IMR-90 (cell line): Measurements from ENCODE around the gene GAL3ST2. TPM values are rescaled to one million over a fixed set of nuclear protein-coding genes. Genes with fewer than 3 reads are reported as not detected.
"Not testable (repeated sequence)": the region's sequence is repeated elsewhere in the genome, so short reads cannot be mapped to it uniquely, and the experiment has no call there.

Experiments used
- ATAC-seq: fragments of 200-7000 bp; cut with Tn5 transposase; 2 replicates; pipeline ENCODE4 v1.9.1; 2020; ENCODE audit warnings: low read depth, mild to moderate bottlenecking, moderate library complexity
- BruUV-seq: library from RNA; stranded (reverse); fragments of 400-500 nt; replicated peaks from 2 replicates; lab custom pipeline; 2021; lab: Mats Ljungman, UMichigan
- CTCF ChIA-PET: fragments of 300-600 bp; formaldehyde crosslinking; extraction: SDS; loops from one replicate; lab custom pipeline; 2021; ENCODE audit warnings: antibody characterized with exemption; lab: Yijun Ruan, JAX
- POLR2A ChIA-PET: fragments of 300-600 bp; sonication (Branson Sonifier 250); formaldehyde crosslinking; loops from one replicate; lab custom pipeline; 2022; ENCODE audit warnings: antibody characterized with exemption; ENCODE audit not compliant: unreplicated experiment; lab: Charles Lee
- DNase-seq: peaks from one replicate; pipeline ENCODE4 v3.0.0; 2013
- H2AFZ ChIP-seq: replicated peaks from 2 replicates; pipeline ENCODE3; 2013; ENCODE audit warnings: low read length, mild to moderate bottlenecking; ENCODE audit not compliant: poor library complexity
- H2AK5ac ChIP-seq: 2 replicates; pipeline ENCODE4 v1.6.1; 2013; ENCODE audit warnings: low read depth, low read length, inconsistent platforms
- H2AK9ac ChIP-seq: replicated peaks from 2 replicates; pipeline ENCODE3; 2013; ENCODE audit warnings: mild to moderate bottlenecking, low read depth, low read length, moderate library complexity; ENCODE audit not compliant: poor library complexity
- H2BK120ac ChIP-seq: 2 replicates; pipeline ENCODE4 v1.6.1; 2013; ENCODE audit warnings: low read depth, low read length, inconsistent platforms
- H2BK15ac ChIP-seq: 3 replicates; pipeline ENCODE4 v1.6.1; 2013; ENCODE audit warnings: low read depth, low read length, inconsistent platforms
- H2BK20ac ChIP-seq: 2 replicates; pipeline ENCODE4 v1.6.1; 2013; ENCODE audit warnings: low read depth, mild to moderate bottlenecking, inconsistent platforms, low read length, moderate library complexity
- H2BK5ac ChIP-seq: 2 replicates; pipeline ENCODE4 v1.6.1; 2013; ENCODE audit warnings: mild to moderate bottlenecking, low read depth, low read length, inconsistent platforms; ENCODE audit not compliant: poor library complexity, severe bottlenecking
- H3K14ac ChIP-seq: replicated peaks from 2 replicates; pipeline ENCODE4 v1.6.1; 2013; ENCODE audit warnings: low read depth, low read length, inconsistent platforms
- H3K18ac ChIP-seq: 2 replicates; pipeline ENCODE4 v1.6.1; 2013; ENCODE audit warnings: low read depth, low read length, control low read depth
- H3K23ac ChIP-seq: 2 replicates; pipeline ENCODE4 v1.6.1; 2013; ENCODE audit warnings: low read depth, low read length, inconsistent platforms
- H3K27ac ChIP-seq: 2 replicates; pipeline ENCODE4 v1.5.1; 2013; ENCODE audit warnings: mild to moderate bottlenecking, control low read depth, low read length; ENCODE audit not compliant: insufficient read depth
- H3K27me3 ChIP-seq: 2 replicates; pipeline ENCODE4 v1.6.1; 2013; ENCODE audit warnings: low read length; ENCODE audit not compliant: control insufficient read depth, insufficient read depth
- H3K36me3 ChIP-seq: 2 replicates; pipeline ENCODE4 v1.6.1; 2013; ENCODE audit warnings: low read length, mixed read lengths; ENCODE audit not compliant: control insufficient read depth, insufficient read depth
- H3K4ac ChIP-seq: 2 replicates; pipeline ENCODE4 v1.6.1; 2013; ENCODE audit warnings: low read depth, low read length, inconsistent platforms
- H3K4me1 ChIP-seq: 2 replicates; pipeline ENCODE4 v1.6.1; 2013; ENCODE audit warnings: low read length, mixed read lengths; ENCODE audit not compliant: control insufficient read depth, insufficient read depth
- H3K4me2 ChIP-seq: 2 replicates; pipeline ENCODE4 v1.6.1; 2013; ENCODE audit warnings: low read depth, mild to moderate bottlenecking, control low read depth, low read length, moderate library complexity
- H3K4me3 ChIP-seq: 2 replicates; pipeline ENCODE4 v1.5.1; 2013; ENCODE audit warnings: low read depth, mild to moderate bottlenecking, control low read depth, low read length, moderate library complexity; ENCODE audit not compliant: insufficient read depth
- H3K56ac ChIP-seq: 2 replicates; pipeline ENCODE4 v1.6.1; 2013; ENCODE audit warnings: low read length, inconsistent platforms; ENCODE audit not compliant: insufficient read depth; ENCODE audit errors: extremely low read depth
- H3K79me1 ChIP-seq, 2 experiments: 2 replicates each; pipeline ENCODE4 v1.6.1; 2013; ENCODE audit warnings: low read length in 2 of 2, inconsistent platforms in 1 of 2, low read depth in 1 of 2
- H3K9ac ChIP-seq: 2 replicates; pipeline ENCODE4 v1.6.1; 2013; ENCODE audit warnings: low read depth, low read length, control low read depth
- H3K9me1 ChIP-seq: 2 replicates; pipeline ENCODE4 v1.6.1; 2013; ENCODE audit warnings: low read length, inconsistent platforms; ENCODE audit not compliant: insufficient read depth
- H3K9me3 ChIP-seq: 2 replicates; pipeline ENCODE4 v1.6.1; 2013; ENCODE audit warnings: low read length; ENCODE audit not compliant: control insufficient read depth, insufficient read depth
- H4K20me1 ChIP-seq: 2 replicates; pipeline ENCODE4 v1.6.1; 2013; ENCODE audit warnings: low read length, inconsistent platforms; ENCODE audit not compliant: insufficient read depth
- H4K5ac ChIP-seq: 2 replicates; pipeline ENCODE4 v1.6.1; 2013; ENCODE audit warnings: mild to moderate bottlenecking, low read depth, low read length, control low read depth
- H4K8ac ChIP-seq, 2 experiments: 2 replicates each; pipeline ENCODE4 v1.6.1; 2013; ENCODE audit warnings: low read depth in 2 of 2, low read length in 2 of 2, control low read depth in 1 of 2, inconsistent platforms in 1 of 2
- H4K91ac ChIP-seq: 2 replicates; pipeline ENCODE4 v1.6.1; 2013; ENCODE audit warnings: low read depth, low read length, inconsistent platforms; ENCODE audit not compliant: insufficient read depth
- MAFK ChIP-seq: IDR thresholded peaks from 2 replicates; pipeline ENCODE4 v1.6.1; 2012; ENCODE audit warnings: low read depth, low read length, improper control_type of control experiment
- RCOR1 ChIP-seq: IDR thresholded peaks from 2 replicates; pipeline ENCODE4 v1.6.1; 2012; ENCODE audit warnings: mild to moderate bottlenecking, low read length, improper control_type of control experiment; ENCODE audit not compliant: insufficient replicate concordance
- WGBS, 2 experiments: methylation state at CpG; one replicate each; pipeline versions ENCODE4 v1.1.5 to v1.1.7; 2013; ENCODE audit warnings: missing lambda C conversion rate in 2 of 2; ENCODE audit not compliant: insufficient read length in 1 of 2; ENCODE audit errors: extremely low coverage in 2 of 2; 5-methylcytosine and 5-hydroxymethylcytosine counted together
- dilution Hi-C: fragments of 300-500 bp; cut with HindIII; formaldehyde crosslinking; loops from one replicate; pipeline ENCODE4 v1.14.3; 2018; ENCODE audit warnings: low sequenced_read_pairs; ENCODE audit not compliant: unreplicated experiment
- in situ Hi-C: fragments of 300-500 bp; cut with MboI; formaldehyde crosslinking; loops from 3 replicates; pipeline ENCODE4 v1.14.3; 2019; ENCODE audit warnings: low sequenced_read_pairs, inconsistent platforms, mixed read lengths
- intact Hi-C: fragments of 100-400 bp; cut with micrococcal nuclease; formaldehyde crosslinking; loops from 2 replicates; pipeline ENCODE4 v1.10.0; 2022
- polyA plus RNA-seq, 3 experiments: library from polyadenylated mRNA; depleted of rRNA; stranded (reverse); fragments of >200 nt; gene quantifications; 2 replicates each; pipeline ENCODE4 v1.2.3, GENCODE V29; 2012; ENCODE audit warnings: low replicate concordance in 1 of 3
- total RNA-seq: library from RNA; depleted of rRNA; stranded (reverse); fragments of >200 nt; gene quantifications from 2 replicates; pipeline ENCODE4 v1.2.3, GENCODE V29; 2012

The GAL3ST2 gene
- total and polyA plus RNA-seq, 2 of the 4 experiments (the other 2 are of a cell fraction): 0.07 TPM; not detected in 1

- H3K27me3 ChIP-seq: no peaks in the 10 kb centered on the region
- no peak overlapping the region for H3K23ac ChIP-seq
- no peaks in the 10 kb centered on the region for H3K4me1 ChIP-seq
- POLR2A ChIA-PET: no interaction called here
- no peak overlapping the region for H2BK120ac ChIP-seq
- no peak overlapping the region for H2AK5ac ChIP-seq
- peak overlapping the region; percentile 77 for H2AK9ac ChIP-seq
- H3K14ac ChIP-seq: no peak overlapping the region
- H3K27ac ChIP-seq: no peak overlapping the region
- H2BK5ac ChIP-seq: no peak overlapping the region
- CTCF ChIA-PET: no interaction called here
- no peaks in the 10 kb centered on the region for H3K9me3 ChIP-seq
- H4K8ac ChIP-seq: no peak overlapping the region
- H3K9me1 ChIP-seq: no peaks in the 10 kb centered on the region
- H3K18ac ChIP-seq: no peak overlapping the region
- TF ChIP-seq MAFK: 0 out of 2 replicates have a peak, but pooled peaks have one; percentile 32
- TF ChIP-seq RCOR1: no peak
- in situ Hi-C loops: no loop called here
- H3K9ac ChIP-seq: no peak overlapping the region
- no TSS peak for BruUV-seq
- H2AFZ ChIP-seq: no peak overlapping the region
- DNase-seq (no peak), ATAC-seq (no peak)
- H4K5ac ChIP-seq: no peak overlapping the region
- H4K20me1 ChIP-seq: peaks cover 7% of the 10 kb centered on the region
- peaks cover 0 to 5% of the 10 kb centered on the region in 2 experiments; a peak in 1 of 4 replicates for H3K79me1 ChIP-seq
- intact Hi-C loops: no loop called here
- dilution Hi-C loops: no loop called here
- H3K36me3 ChIP-seq: peaks cover 36% of the 10 kb centered on the region
- H3K4ac ChIP-seq: no peak overlapping the region
- H2BK20ac ChIP-seq: no peak overlapping the region
- no peak overlapping the region for H4K91ac ChIP-seq
- no peak overlapping the region for H2BK15ac ChIP-seq
- H3K56ac ChIP-seq: no peak overlapping the region
- H3K4me2 ChIP-seq: no peak overlapping the region
- H3K4me3 ChIP-seq: no peak overlapping the region
- 100% methylated on average over 1 of the region's 20 CpGs; no CpG with 5 or more reads in 1 of the 2 experiments for WGBS, 2 experiments
Observed at GRCh38 chr2:241759067-241759807, 17.4 kb upstream of the GAL3ST2 start.

GRCh38 chr2:241759893-241760292, 16.7 kb upstream of the GAL3ST2 start:
- H3K27ac ChIP-seq, dilution Hi-C loops, H3K9ac ChIP-seq, H2AK5ac ChIP-seq, H4K20me1 ChIP-seq, H3K23ac ChIP-seq, H2AK9ac ChIP-seq, H3K14ac ChIP-seq, BruUV-seq, H4K91ac ChIP-seq, H3K18ac ChIP-seq, ATAC-seq, H3K79me1 ChIP-seq, H3K4me1 ChIP-seq, H3K9me1 ChIP-seq, H3K56ac ChIP-seq, H2BK20ac ChIP-seq, H4K8ac ChIP-seq, POLR2A ChIA-PET, H2BK15ac ChIP-seq, H3K4ac ChIP-seq, H3K4me2 ChIP-seq, CTCF ChIA-PET, H2AFZ ChIP-seq, intact Hi-C loops, H3K9me3 ChIP-seq, H3K27me3 ChIP-seq, in situ Hi-C loops, H2BK120ac ChIP-seq, H4K5ac ChIP-seq, H3K4me3 ChIP-seq, DNase-seq, H2BK5ac ChIP-seq: not testable (repeated sequence)
- peaks cover 35% of the 10 kb centered on the region for H3K36me3 ChIP-seq
- no CpG with 5 or more reads among the region's 16 CpGs for WGBS, 2 experiments
